PC-3 (cell line): ENCODE measurements around the gene LOXHD1. TPM values are rescaled to one million over a fixed set of nuclear protein-coding genes. Genes with fewer than 3 reads are reported as not detected.

Experiments used
- ATAC-seq: fragments of 200-7000 bp; cut with Tn5 transposase; 2 replicates; pipeline ENCODE4 v1.9.1; 2020; ENCODE audit warnings: mild to moderate bottlenecking, moderate library complexity
- BruUV-seq: library from RNA; stranded (reverse); fragments of 400-500 nt; replicated peaks from 2 replicates; lab custom pipeline; 2021; lab: Mats Ljungman, UMichigan
- CTCF ChIA-PET: fragments of 300-600 bp; sonication (Branson Sonifier 250); formaldehyde crosslinking; loops from one replicate; lab custom pipeline; 2022; ENCODE audit warnings: antibody characterized with exemption; lab: Charles Lee
- POLR2A ChIA-PET: fragments of 300-600 bp; sonication (Branson Sonifier 250); formaldehyde crosslinking; loops from one replicate; lab custom pipeline; 2022; ENCODE audit warnings: antibody characterized with exemption; ENCODE audit not compliant: unreplicated experiment; lab: Charles Lee
- DNase-seq: peaks from one replicate; pipeline ENCODE4 v3.0.0-alpha.2; 2015
- H2AFZ ChIP-seq: fragments of 300-600 bp; sonication (generic); 2 replicates; pipeline ENCODE4 v1.6.0; 2016; ENCODE audit warnings: antibody characterized with exemption, low read length
- H3F3A ChIP-seq: fragments of 300-600 bp; sonication (generic); one replicate; pipeline ENCODE4 v1.6.0; 2017; ENCODE audit warnings: antibody characterized with exemption, low read length, control low read depth, mild to moderate bottlenecking; ENCODE audit not compliant: unreplicated experiment
- H3K27ac ChIP-seq: fragments of 300-600 bp; sonication (generic); 2 replicates; pipeline ENCODE4 v1.5.1; 2016; ENCODE audit warnings: mild to moderate bottlenecking, low read length
- H3K27me3 ChIP-seq: fragments of 300-600 bp; sonication (generic); 2 replicates; pipeline ENCODE4 v1.6.1; 2016; ENCODE audit warnings: low read length, mixed read lengths
- H3K36me3 ChIP-seq: fragments of 300-600 bp; sonication (generic); 2 replicates; pipeline ENCODE4 v1.6.1; 2016; ENCODE audit warnings: low read depth, mixed run types, low read length, mixed read lengths
- H3K4me1 ChIP-seq: fragments of 300-600 bp; sonication (generic); 2 replicates; pipeline ENCODE4 v1.5.1; 2016; ENCODE audit warnings: low read length; ENCODE audit not compliant: insufficient read depth
- H3K4me2 ChIP-seq: fragments of 300-600 bp; sonication (generic); 2 replicates; pipeline ENCODE4 v1.6.0; 2016; ENCODE audit warnings: low read length
- H3K4me3 ChIP-seq: fragments of 300-600 bp; sonication (generic); 2 replicates; pipeline ENCODE4 v1.5.1; 2016; ENCODE audit warnings: mild to moderate bottlenecking, low read length, mixed read lengths
- H3K79me2 ChIP-seq: fragments of 300-600 bp; sonication (generic); 2 replicates; pipeline ENCODE4 v1.6.1; 2017; ENCODE audit warnings: low read length, mixed read lengths
- H3K9ac ChIP-seq: fragments of 300-600 bp; sonication (generic); 2 replicates; pipeline ENCODE4 v1.6.0; 2016; ENCODE audit warnings: mild to moderate bottlenecking, low read length
- H3K9me2 ChIP-seq: fragments of 300-600 bp; sonication (generic); replicated peaks from 2 replicates; pipeline ENCODE4 v1.6.1; 2016; ENCODE audit warnings: mixed run types, low read length, mixed read lengths
- H3K9me3 ChIP-seq: fragments of 300-600 bp; sonication (generic); 2 replicates; pipeline ENCODE4 v1.6.1; 2016; ENCODE audit warnings: low read length, mixed read lengths
- H4K20me1 ChIP-seq: fragments of 300-600 bp; sonication (generic); 2 replicates; pipeline ENCODE4 v1.6.1; 2016; ENCODE audit warnings: low read length, mixed read lengths
- CTCF ChIP-seq: fragments of 300-600 bp; sonication (generic); conservative IDR thresholded peaks from 2 replicates; pipeline ENCODE4 v1.5.1; 2017; ENCODE audit warnings: antibody characterized with exemption, low read depth, mild to moderate bottlenecking, low read length
- EZH2 ChIP-seq: fragments of 300-600 bp; sonication (generic); IDR thresholded peaks from one replicate; pipeline ENCODE4 v1.6.1; 2017; ENCODE audit warnings: antibody characterized with exemption, mild to moderate bottlenecking, low read length; ENCODE audit not compliant: unreplicated experiment
- EZH2phosphoT487 ChIP-seq: fragments of 300-600 bp; sonication (generic); IDR thresholded peaks from 2 replicates; pipeline ENCODE4 v1.6.1; 2018; ENCODE audit warnings: mild to moderate bottlenecking, antibody characterized with exemption, low read length, borderline replicate concordance
- intact Hi-C: fragments of 100-400 bp; cut with micrococcal nuclease; formaldehyde crosslinking; loops from 2 replicates; pipeline ENCODE4 v1.9.0; 2023
- total RNA-seq: library from RNA; depleted of rRNA; stranded (reverse); fragments of >200 nt; gene quantifications from 2 replicates; pipeline ENCODE4 v1.2.3, GENCODE V29; 2014

LOXHD1 gene
- total RNA-seq, 1 experiment from 2014 or later = not detected

- no peaks in the 10 kb centered on the region for H4K20me1 ChIP-seq
- ChIA-PET POLR2A (no interaction called here), CTCF (no interaction called here)
- H3K9me3 ChIP-seq = no peaks in the 10 kb centered on the region
- intact Hi-C loops = no loop called here
- DNase-seq (no peak), ATAC-seq (no peak)
- no peak overlapping the region for H2AFZ ChIP-seq
- no peaks in the 10 kb centered on the region for H3K9me2 ChIP-seq
- no peak overlapping the region for H3K9ac ChIP-seq
- no peaks in the 10 kb centered on the region for H3F3A ChIP-seq
- no peak overlapping the region for H3K27ac ChIP-seq
- no peaks in the 10 kb centered on the region for H3K4me1 ChIP-seq
- H3K4me2 ChIP-seq = no peak overlapping the region
- no peak for TF ChIP-seq EZH2
- TF ChIP-seq CTCF = no peak
- TF ChIP-seq EZH2phosphoT487 = no peak
- H3K36me3 ChIP-seq = no peaks in the 10 kb centered on the region
- no TSS peak for BruUV-seq
- no peak overlapping the region for H3K4me3 ChIP-seq
- H3K27me3 ChIP-seq = no peaks in the 10 kb centered on the region
- no peaks in the 10 kb centered on the region for H3K79me2 ChIP-seq
Observed at GRCh38 chr18:46460754-46461153, 196.3 kb downstream of the LOXHD1 start.

GRCh38 chr18:46459789-46460455, 197.1 kb downstream of the LOXHD1 start:
- H3K9me2 ChIP-seq = no peaks in the 10 kb centered on the region
- intact Hi-C loops = no loop called here
- no TSS peak for BruUV-seq

GRCh38 chr18:46458472-46458871, 198.5 kb downstream of the LOXHD1 start:
- no peaks in the 10 kb centered on the region for H3K79me2 ChIP-seq
- no peak for ATAC-seq
- no peaks in the 10 kb centered on the region for H3F3A ChIP-seq
- no peaks in the 10 kb centered on the region for H3K9me3 ChIP-seq
- CTCF ChIA-PET = no interaction called here
- H2AFZ ChIP-seq = no peak overlapping the region
- H3K4me3 ChIP-seq = no peak overlapping the region
- no peaks in the 10 kb centered on the region for H3K9me2 ChIP-seq
- no peaks in the 10 kb centered on the region for H3K27me3 ChIP-seq
- BruUV-seq = no TSS peak
- H3K4me1 ChIP-seq = no peaks in the 10 kb centered on the region
- H3K36me3 ChIP-seq = no peaks in the 10 kb centered on the region
- TF ChIP-seq EZH2 = no peak
- no peak for TF ChIP-seq EZH2phosphoT487
- no peak for TF ChIP-seq CTCF
- POLR2A ChIA-PET = no interaction called here
- DNase-seq = no peak
- intact Hi-C loops = no loop called here
- H3K9ac ChIP-seq = no peak overlapping the region
- no peak overlapping the region for H3K4me2 ChIP-seq
- H4K20me1 ChIP-seq = no peaks in the 10 kb centered on the region
- no peak overlapping the region for H3K27ac ChIP-seq

More at GRCh38 chr18:46459789-46460455, 197.1 kb downstream of the LOXHD1 start:
- POLR2A ChIA-PET = no interaction called here
- Histone ChIP-seq H3K4me2 (no peak overlapping the region), H3F3A (no peaks in the 10 kb centered on the region), H3K27me3 (no peaks in the 10 kb centered on the region), H3K4me3 (no peak overlapping the region), H3K4me1 (no peaks in the 10 kb centered on the region), H4K20me1 (no peaks in the 10 kb centered on the region), H2AFZ (no peak overlapping the region), H3K27ac (no peak overlapping the region), H3K9me3 (no peaks in the 10 kb centered on the region), H3K79me2 (no peaks in the 10 kb centered on the region), H3K9ac (no peak overlapping the region), H3K36me3 (no peaks in the 10 kb centered on the region)
- CTCF ChIA-PET = no interaction called here
- DNase-seq (no peak), ATAC-seq (no peak)
- TF ChIP-seq EZH2 = no peak
